Measurements from ENCODE around the gene NPEPL1. TPM values are rescaled to one million over a fixed set of nuclear protein-coding genes. Genes with fewer than 3 reads are reported as not detected.

The NPEPL1 gene
- total RNA-seq, 1 donor from 2014 or later, result 20.9 TPM

DNA sequence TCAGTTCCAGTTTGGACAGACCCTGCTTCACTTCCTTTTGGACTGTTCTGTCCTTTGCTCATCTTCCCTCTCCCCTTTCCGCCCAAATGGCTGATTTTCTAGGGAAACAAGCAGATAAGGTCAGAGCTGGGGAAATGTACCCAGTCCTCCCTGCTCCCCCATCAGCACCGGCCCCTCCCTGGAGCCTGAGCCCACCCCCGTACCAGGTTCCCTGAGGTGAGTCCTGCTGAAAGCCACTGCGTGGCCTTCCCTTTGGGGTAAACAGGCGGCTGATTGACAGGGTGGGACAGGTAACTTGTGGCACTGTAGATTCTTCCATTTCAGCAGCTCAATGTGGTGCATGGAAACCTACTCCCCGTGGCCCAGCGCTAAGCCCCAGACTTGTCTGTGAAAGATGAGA is 70.5 kb downstream of the NPEPL1 start:
- Histone ChIP-seq H3K9ac (ENCODE audit: low read depth in 1 of 3, low read length in 3 of 3) (no peak overlapping the region), H3K4me1 (ENCODE audit: control insufficient read depth in 3 of 3, insufficient read depth in 3 of 3, low read length in 3 of 3) (no peaks in the 10 kb centered on the region), H3K9me3 (ENCODE audit: control insufficient read depth in 3 of 3, low read length in 3 of 3) (peaks cover 0 to 2% (median 0%) of the 10 kb centered on the region in 3 donors), H3K27ac (ENCODE audit: low read depth, low read length) (no peak overlapping the region), H3K4me3 (ENCODE audit: low read length in 3 of 3) (no peak overlapping the region), H3K27me3 (ENCODE audit: control insufficient read depth in 3 of 3, insufficient read depth in 3 of 3, low read length in 3 of 3) (peaks cover 4 to 10% (median 4%) of the 10 kb centered on the region in 3 donors), H3K36me3 (ENCODE audit: control insufficient read depth in 3 of 3, insufficient read depth in 3 of 3, low read length in 3 of 3) (no peaks in the 10 kb centered on the region)

Other genes starting within 250 kb of the NPEPL1 start
- gene APCDD1L, start 177.4 kb upstream of the NPEPL1 start, total RNA-seq, result 4.2 TPM
- gene STX16, start 41.5 kb upstream of the NPEPL1 start, total RNA-seq, result 32.4 TPM
- gene GNAS-AS1, start 158.1 kb downstream of the NPEPL1 start, total RNA-seq, result 1.0 TPM
- 820 TPM for gene GNAS, start 159.9 kb downstream of the NPEPL1 start, total RNA-seq

Measured in skeletal muscle tissue (tissue), 4 donors.